AG09309 (cell line): Measurements from ENCODE around the gene DPYSL4.

ENCODE experiments used
- DNase-seq: peaks from one replicate; pipeline ENCODE4 v3.0.0-alpha.2; 2010; ENCODE audit warnings: low read depth
- H3K4me3 ChIP-seq: 2 replicates; pipeline ENCODE4 v1.5.1; 2011; ENCODE audit warnings: mild to moderate bottlenecking, low read depth, low read length, moderate library complexity; ENCODE audit not compliant: control insufficient read depth
- CTCF ChIP-seq: IDR thresholded peaks from 2 replicates; pipeline ENCODE4 v1.5.1; 2011; ENCODE audit warnings: mild to moderate bottlenecking, low read depth, low read length, inconsistent platforms; ENCODE audit not compliant: insufficient read depth, control insufficient read depth; ENCODE audit errors: missing control alignments

Gene DPYSL4

GRCh38 chr10:132204078-132204780 lies 17.5 kb downstream of the DPYSL4 start:
- no peak for TF ChIP-seq CTCF
- DNase-seq: no peak
- no peak overlapping the region for H3K4me3 ChIP-seq

GRCh38 chr10:132204781-132205473 lies 18.2 kb downstream of the DPYSL4 start:
- no peak for TF ChIP-seq CTCF
- no peak overlapping the region for H3K4me3 ChIP-seq
- DNase-seq: no peak

GRCh38 chr10:132205650-132206376 lies 19.1 kb downstream of the DPYSL4 start:
- TF ChIP-seq CTCF: no peak
- no peak for DNase-seq
- no peak overlapping the region for H3K4me3 ChIP-seq

GRCh38 chr10:132206377-132206745 lies 19.6 kb downstream of the DPYSL4 start:
- no peak for TF ChIP-seq CTCF
- H3K4me3 ChIP-seq: no peak overlapping the region
- no peak for DNase-seq

- no peak for TF ChIP-seq CTCF
- DNase-seq: no peak
- H3K4me3 ChIP-seq: no peak overlapping the region
Measured at GRCh38 chr10:132206806-132207535, 20.2 kb downstream of the DPYSL4 start.
